MM.1S (cell line): ENCODE results near the gene OTOP3.

Source experiments
- DNase-seq: peaks from one replicate; pipeline ENCODE4 v3.0.0-alpha.2; 2015
- H2AFZ ChIP-seq: fragments of 300-600 bp; sonication (generic); 2 replicates; pipeline ENCODE4 v1.6.0; 2016; ENCODE audit warnings: antibody characterized with exemption, low read length
- H3F3A ChIP-seq: fragments of 300-600 bp; sonication (generic); 2 replicates; pipeline ENCODE4 v1.6.1; 2016; ENCODE audit warnings: mild to moderate bottlenecking, antibody characterized with exemption, low read length, moderate library complexity, mixed read lengths; ENCODE audit not compliant: insufficient read depth
- H3K27ac ChIP-seq: fragments of 300-600 bp; sonication (generic); 2 replicates; pipeline ENCODE4 v1.5.1; 2016; ENCODE audit warnings: mild to moderate bottlenecking, low read length
- H3K27me3 ChIP-seq: fragments of 300-600 bp; sonication (generic); replicated peaks from 2 replicates; pipeline ENCODE4 v1.6.0; 2016; ENCODE audit warnings: low read length; ENCODE audit not compliant: insufficient read depth
- H3K36me3 ChIP-seq: fragments of 300-600 bp; sonication (generic); replicated peaks from 2 replicates; pipeline ENCODE4 v1.6.1; 2016; ENCODE audit warnings: mild to moderate bottlenecking, low read length, mixed read lengths; ENCODE audit not compliant: insufficient read depth
- H3K4me1 ChIP-seq: fragments of 300-600 bp; sonication (generic); 2 replicates; pipeline ENCODE4 v1.6.1; 2016; ENCODE audit warnings: low read length, mixed read lengths
- H3K4me2 ChIP-seq: fragments of 300-600 bp; sonication (generic); 2 replicates; pipeline ENCODE4 v1.6.0; 2016; ENCODE audit warnings: low read depth, low read length
- H3K4me3 ChIP-seq: fragments of 300-600 bp; sonication (generic); 2 replicates; pipeline ENCODE4 v1.5.1; 2016; ENCODE audit warnings: low read length, mixed read lengths
- H3K79me2 ChIP-seq: fragments of 300-600 bp; sonication (generic); 2 replicates; pipeline ENCODE4 v1.6.1; 2016; ENCODE audit warnings: mixed run types, low read length, mixed read lengths
- H3K9ac ChIP-seq: fragments of 300-600 bp; sonication (generic); 2 replicates; pipeline ENCODE4 v1.6.1; 2016; ENCODE audit warnings: low read length, mixed read lengths
- H3K9me2 ChIP-seq: fragments of 300-600 bp; sonication (generic); replicated peaks from 2 replicates; pipeline ENCODE4 v1.6.1; 2016; ENCODE audit warnings: mild to moderate bottlenecking, low read length, mixed read lengths; ENCODE audit not compliant: insufficient read depth
- H3K9me3 ChIP-seq: fragments of 300-600 bp; sonication (generic); replicated peaks from 2 replicates; pipeline ENCODE4 v1.6.1; 2016; ENCODE audit warnings: mild to moderate bottlenecking, low read length, mixed read lengths; ENCODE audit not compliant: insufficient read depth
- H4K20me1 ChIP-seq: fragments of 300-600 bp; sonication (generic); 2 replicates; pipeline ENCODE4 v1.6.1; 2016; ENCODE audit warnings: mild to moderate bottlenecking, low read length, moderate library complexity, mixed read lengths; ENCODE audit not compliant: insufficient read depth
- CTCF ChIP-seq: fragments of 300-600 bp; sonication (generic); IDR thresholded peaks from 2 replicates; pipeline ENCODE4 v1.5.1; 2016; ENCODE audit warnings: antibody characterized with exemption, low read length, mixed read lengths
- EZH2 ChIP-seq: fragments of 300-600 bp; sonication (generic); optimal IDR thresholded peaks from 2 replicates; pipeline ENCODE3; 2017; ENCODE audit warnings: low read depth, mild to moderate bottlenecking, antibody characterized with exemption, low read length, mixed read lengths
- EZH2phosphoT487 ChIP-seq: fragments of 300-600 bp; sonication (generic); IDR thresholded peaks from 2 replicates; pipeline ENCODE4 v1.6.1; 2018; ENCODE audit warnings: antibody characterized with exemption, low read length

The OTOP3 gene

GRCh38 chr17:74995847-74996246 lies 60.1 kb downstream of the OTOP3 start:
- Histone ChIP-seq H3K9me2 (no peaks in the 10 kb centered on the region), H3K79me2 (no peaks in the 10 kb centered on the region), H3F3A (no peaks in the 10 kb centered on the region), H4K20me1 (no peaks in the 10 kb centered on the region), H3K27ac (no peak overlapping the region), H3K4me3 (no peak overlapping the region), H3K36me3 (no peaks in the 10 kb centered on the region), H2AFZ (no peak overlapping the region), H3K4me2 (no peak overlapping the region), H3K9ac (no peak overlapping the region), H3K4me1 (no peaks in the 10 kb centered on the region), H3K27me3 (peaks cover 4% of the 10 kb centered on the region; the same call in 1 of the 2 replicates), H3K9me3 (no peaks in the 10 kb centered on the region)
- no peak for DNase-seq
- TF ChIP-seq CTCF = no peak
- TF ChIP-seq EZH2 = no peak
- TF ChIP-seq EZH2phosphoT487 = no peak

- H3K4me1 ChIP-seq = no peaks in the 10 kb centered on the region
- peaks cover 27% of the 10 kb centered on the region for H3K27me3 ChIP-seq
- no peaks in the 10 kb centered on the region for H3K9me2 ChIP-seq
- H3K79me2 ChIP-seq = no peaks in the 10 kb centered on the region
- H3K36me3 ChIP-seq = no peaks in the 10 kb centered on the region
- no peak overlapping the region for H3K4me2 ChIP-seq
- H2AFZ ChIP-seq = no peak overlapping the region
- no peak overlapping the region for H3K27ac ChIP-seq
- no peaks in the 10 kb centered on the region for H4K20me1 ChIP-seq
- no peak overlapping the region for H3K4me3 ChIP-seq
- TF ChIP-seq EZH2phosphoT487 (no peak), CTCF (no peak), EZH2 (no peak)
- no peaks in the 10 kb centered on the region for H3K9me3 ChIP-seq
- H3K9ac ChIP-seq = no peak overlapping the region
- DNase-seq = no peak
- H3F3A ChIP-seq = no peaks in the 10 kb centered on the region
Observed at GRCh38 chr17:74998783-74999182, 63.1 kb downstream of the OTOP3 start.

- Histone ChIP-seq H3K4me2 (no peak overlapping the region), H3K9me2 (no peaks in the 10 kb centered on the region), H2AFZ (no peak overlapping the region), H3K9me3 (no peaks in the 10 kb centered on the region), H3K9ac (no peak overlapping the region), H3F3A (no peaks in the 10 kb centered on the region), H3K27me3 (peaks cover 28% of the 10 kb centered on the region), H3K79me2 (no peaks in the 10 kb centered on the region), H4K20me1 (no peaks in the 10 kb centered on the region), H3K4me3 (no peak overlapping the region), H3K36me3 (no peaks in the 10 kb centered on the region), H3K27ac (no peak overlapping the region), H3K4me1 (no peaks in the 10 kb centered on the region)
- no peak for DNase-seq
- TF ChIP-seq CTCF = no peak
- TF ChIP-seq EZH2 = no peak
- no peak for TF ChIP-seq EZH2phosphoT487
Observed at GRCh38 chr17:74999523-74999922, 63.8 kb downstream of the OTOP3 start.
